NCI-H2227 (cell line): Measurements from ENCODE around the gene MRM2.

ENCODE experiments used
- DNase-seq: peaks from one replicate; lab custom pipeline; 2025; ENCODE audit not compliant: unreplicated experiment; lab: John Stamatoyannopoulos, UW

MRM2 gene

DNA sequence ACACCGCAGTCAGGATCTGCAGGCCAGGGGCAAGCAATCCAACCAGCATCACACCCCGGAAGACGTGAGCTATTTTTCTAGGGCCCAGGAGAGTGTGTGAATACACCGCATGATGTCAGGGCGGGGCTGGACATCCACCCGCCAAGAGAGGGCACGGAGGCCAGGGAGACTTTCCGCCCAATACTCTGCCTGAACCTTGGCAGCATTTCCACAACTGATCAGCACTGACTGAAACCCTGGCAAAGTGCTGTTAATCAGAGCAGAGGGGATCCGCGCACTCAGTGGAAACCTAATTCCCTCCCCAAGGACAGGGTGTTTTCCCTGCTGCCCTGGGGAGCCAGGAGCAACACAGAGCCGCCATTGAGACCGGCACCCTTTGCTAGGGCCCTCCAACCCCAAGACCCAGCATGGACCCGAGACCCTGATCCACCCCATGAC is 17.5 kb downstream of the MRM2 start:
- no peak for DNase-seq

DNA sequence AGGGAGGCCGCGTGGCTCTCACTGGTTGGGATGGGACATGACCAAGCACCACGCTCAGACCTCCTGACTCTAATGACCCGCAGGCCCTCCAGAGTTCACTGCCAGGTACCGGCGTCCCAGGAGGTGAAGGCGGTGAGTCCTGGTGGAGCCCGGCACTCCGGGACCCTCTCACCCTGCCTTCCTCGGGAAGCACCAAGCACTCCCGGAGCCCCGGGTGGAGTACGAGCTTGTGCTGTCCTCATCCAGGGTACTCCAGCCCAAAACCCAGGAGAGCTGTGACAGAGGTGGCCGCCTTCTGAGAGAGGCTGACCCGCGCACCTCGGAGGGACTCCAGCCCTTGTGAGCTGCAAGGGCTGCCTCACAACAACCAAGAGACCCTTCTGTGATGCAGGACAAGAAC is 18.7 kb downstream of the MRM2 start:
- DNase-seq = no peak

DNA sequence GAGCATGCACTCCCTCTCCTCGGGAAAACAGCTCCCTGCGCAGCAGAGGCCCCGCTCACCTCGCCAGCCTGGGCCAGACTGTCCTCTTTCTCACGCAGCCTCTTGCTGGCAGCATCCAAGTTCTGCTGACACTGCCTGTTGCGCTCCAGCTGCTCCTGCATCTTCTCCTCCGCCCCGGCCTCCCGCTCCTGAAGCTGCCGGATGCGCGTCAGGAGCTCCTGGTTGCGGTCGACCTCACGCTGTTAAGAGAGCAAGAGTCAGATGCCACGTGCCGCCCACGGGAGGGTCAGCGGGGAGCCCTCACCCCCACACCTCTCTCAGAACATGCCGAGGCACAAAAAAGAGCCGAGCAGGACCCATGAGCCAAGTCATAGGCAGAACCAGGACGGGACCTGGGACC is 19.5 kb downstream of the MRM2 start:
- DNase-seq = no peak

DNA sequence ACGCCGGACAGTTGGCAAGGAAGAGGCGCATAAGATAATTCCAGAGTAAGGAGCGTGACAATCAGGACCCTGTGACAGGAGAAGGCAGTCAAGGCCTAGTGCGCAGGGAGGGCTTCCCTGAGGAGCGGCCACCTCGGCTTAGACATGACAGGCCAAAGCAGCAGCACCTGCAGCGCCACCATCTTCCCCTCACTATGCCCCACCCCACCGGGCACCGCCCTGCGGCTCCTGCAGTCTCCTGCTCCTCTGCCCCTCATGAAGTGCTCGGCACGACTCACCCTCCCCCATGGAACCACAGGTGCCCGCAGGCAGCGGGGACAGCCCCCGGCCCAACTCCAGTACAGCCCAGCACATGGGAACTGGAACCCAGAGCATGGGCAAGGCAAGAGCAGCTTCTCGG is 21.1 kb downstream of the MRM2 start:
- no peak for DNase-seq

DNA sequence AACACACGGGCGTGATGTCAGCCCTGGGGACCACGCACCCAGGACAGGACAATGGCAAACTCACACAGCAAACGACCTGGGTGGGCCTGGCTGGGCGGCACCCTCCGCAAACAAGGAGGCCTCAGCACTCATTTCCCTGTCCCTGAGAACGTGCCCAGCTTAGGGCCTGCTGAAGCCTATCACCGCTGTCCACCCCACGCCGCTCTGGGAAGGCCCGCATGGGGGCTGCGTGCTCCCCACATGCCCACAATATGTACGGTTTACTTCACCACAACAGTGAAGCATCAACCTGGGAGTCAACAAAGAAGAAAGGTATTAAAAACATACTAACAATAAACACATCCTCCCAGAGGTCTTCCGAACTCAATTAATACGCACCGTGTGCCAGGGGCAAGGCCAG is 21.5 kb downstream of the MRM2 start:
- no peak for DNase-seq

DNA sequence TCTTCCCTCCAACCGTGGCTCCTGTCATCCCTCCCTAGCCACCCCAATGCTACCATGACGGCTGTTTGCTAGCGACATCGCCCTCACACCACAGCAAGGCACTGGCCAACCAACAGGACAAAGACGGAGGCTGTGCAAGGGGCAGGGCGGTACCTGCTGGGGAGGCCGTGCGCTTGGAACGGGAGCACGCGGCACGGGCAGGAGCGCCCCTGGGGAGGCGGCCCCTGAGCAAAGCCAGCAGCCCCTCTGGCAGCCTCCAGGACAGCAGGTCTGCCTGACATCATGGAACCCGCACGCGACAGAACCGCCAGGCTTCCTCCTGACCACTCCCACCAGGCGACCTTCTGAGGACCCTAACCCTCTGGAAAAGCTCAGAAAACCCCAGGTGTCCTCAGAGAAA is 22.0 kb downstream of the MRM2 start:
- no peak for DNase-seq

DNA sequence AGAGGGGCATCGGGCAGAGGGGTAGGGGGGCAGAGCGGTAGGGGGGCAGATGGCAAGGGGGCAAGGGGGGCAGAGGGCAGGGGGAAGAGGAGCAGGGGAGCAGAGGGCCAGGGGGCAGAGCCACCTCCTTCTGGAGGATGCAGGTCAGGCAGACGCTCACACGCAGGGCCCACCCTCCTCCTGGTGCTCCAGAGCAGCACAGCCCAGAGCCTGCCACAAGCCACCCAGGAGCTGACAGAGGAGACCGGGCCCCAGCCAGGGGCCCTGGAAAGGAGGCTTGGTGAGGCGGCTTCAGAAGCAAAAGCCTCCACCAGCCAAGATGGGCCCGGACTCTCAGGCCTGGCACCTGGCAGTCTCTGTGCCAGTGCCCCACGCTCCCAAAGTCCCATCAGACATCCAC is 22.4 kb downstream of the MRM2 start:
- DNase-seq = no peak

DNA sequence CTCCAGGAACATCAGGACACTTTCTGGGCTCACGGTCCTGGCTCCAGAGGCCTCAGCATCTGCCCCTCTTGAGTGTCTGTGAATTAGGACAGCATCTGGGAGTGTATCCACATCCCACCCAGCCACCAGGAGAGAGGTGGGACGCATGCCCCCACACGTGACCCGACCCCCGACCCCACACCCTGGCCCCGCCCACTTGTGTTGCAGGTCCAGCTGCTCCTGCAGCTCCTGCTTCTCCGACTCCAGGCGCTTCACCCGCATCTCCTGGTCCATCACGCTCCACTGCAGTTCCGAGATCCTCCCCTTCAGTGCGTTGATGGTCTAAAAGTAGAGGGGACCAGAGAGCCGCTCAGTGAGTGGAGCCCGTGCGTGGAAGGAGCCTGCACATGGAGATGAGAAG is 22.9 kb downstream of the MRM2 start:
- DNase-seq = no peak

DNA sequence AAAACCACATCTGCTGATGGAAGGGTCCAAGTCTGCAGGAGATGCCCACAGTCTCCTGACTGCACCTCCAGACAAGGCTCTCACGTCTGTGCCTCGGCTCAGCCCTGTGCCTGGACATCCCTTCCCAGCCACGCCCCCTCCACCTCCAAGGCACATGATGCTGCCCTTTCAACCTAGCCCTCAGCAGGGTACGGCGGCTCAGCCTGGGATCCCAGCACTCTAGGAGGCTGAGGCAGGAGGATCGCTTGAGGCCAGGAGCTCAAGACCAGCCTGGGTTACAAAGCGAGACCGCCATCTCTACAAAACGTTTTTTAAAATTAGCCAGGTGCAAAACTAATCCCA is 23.6 kb downstream of the MRM2 start:
- no peak for DNase-seq

DNA sequence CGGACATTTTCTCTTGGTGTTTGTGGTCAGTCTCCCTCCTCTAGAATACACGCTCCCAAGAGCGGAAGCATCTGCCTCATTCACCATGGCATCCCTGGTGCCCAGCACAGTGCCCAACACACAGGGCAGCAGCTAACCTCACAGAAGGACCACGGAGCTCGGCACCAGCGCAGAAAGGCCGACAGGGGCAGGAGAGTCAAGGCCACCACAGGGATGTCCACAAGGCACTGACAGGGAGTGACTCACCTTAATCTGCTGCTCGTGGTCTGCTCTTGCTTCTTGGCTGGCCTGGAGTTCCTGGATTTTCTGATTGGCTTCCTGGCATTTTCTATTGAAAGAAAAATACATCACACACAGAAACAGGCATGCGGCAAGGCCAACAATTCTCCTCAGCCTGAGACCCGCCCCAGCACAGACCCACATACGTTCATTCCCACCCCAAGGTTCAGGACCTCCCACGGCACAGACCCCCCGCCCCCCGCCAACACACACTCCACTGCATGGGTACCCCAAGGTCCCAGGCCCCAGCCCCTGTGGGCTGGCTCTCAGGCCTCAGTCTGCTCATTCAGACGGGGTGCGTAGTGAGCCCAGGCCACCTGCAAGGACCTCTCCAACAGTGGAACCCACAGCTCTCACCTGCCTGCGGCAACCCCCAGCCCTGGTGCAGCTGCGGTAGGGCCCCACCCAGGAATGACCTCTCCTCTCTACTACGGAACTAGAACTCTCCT is 24.1 kb downstream of the MRM2 start:
- DNase-seq = no peak

DNA sequence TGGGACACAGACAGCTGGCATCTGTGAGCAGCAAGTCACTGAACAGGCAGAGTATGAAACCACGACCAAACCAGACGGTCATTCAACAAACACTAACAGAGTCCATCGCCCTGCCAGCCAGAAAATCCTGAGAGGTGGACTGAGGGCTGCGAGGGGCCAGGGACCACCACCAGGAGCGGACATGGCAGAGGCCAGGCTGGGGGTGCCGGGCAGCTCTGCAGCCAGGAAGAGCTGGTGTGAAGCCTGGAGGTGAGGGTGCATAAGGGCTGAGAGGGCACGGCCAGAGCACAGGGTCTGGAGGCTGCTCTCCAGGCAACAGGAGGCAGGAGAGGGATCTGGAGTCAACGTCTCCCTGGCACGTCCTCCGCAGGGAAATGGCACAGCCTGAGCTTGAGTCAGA is 24.8 kb downstream of the MRM2 start:
- no peak for DNase-seq

DNA sequence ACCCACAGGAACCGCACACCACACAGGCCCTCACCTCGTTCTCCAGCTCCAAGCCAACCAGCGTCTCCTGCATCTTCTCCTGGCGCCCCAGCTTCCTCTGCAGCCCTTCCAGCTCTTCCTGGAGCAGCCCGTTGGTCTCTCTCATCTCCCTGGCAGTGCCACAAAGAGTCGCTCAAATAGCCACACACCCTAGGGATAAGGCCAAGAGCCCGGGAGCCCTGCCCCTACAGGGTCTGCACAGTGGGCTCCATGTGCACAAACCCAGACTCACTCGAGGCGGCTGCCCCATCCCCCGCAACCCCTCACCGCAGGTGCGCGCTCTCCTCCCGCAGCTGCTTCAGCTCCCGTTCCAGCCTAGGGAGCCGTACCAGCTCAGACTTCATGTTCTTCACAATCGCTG is 26.2 kb downstream of the MRM2 start:
- no peak for DNase-seq

DNA sequence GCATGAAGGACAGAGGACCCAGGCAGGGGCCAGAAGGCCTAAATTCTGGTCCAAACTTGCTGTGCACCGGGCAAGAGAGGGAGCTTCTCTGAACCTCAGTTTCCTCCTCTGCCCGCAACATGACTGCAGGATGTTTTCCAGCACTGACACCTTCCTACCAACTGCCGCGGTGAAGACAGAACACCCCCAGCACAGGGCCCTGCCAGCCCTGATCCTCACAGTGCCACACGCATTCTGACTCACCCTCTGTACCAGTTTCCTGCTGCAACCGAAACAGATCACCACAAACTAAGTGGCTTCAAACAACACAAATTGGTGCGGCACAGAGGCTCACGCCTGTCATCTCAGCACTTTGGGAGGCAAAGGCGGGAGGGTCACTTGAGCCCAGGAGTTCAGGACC is 27.4 kb downstream of the MRM2 start:
- DNase-seq = no peak

DNA sequence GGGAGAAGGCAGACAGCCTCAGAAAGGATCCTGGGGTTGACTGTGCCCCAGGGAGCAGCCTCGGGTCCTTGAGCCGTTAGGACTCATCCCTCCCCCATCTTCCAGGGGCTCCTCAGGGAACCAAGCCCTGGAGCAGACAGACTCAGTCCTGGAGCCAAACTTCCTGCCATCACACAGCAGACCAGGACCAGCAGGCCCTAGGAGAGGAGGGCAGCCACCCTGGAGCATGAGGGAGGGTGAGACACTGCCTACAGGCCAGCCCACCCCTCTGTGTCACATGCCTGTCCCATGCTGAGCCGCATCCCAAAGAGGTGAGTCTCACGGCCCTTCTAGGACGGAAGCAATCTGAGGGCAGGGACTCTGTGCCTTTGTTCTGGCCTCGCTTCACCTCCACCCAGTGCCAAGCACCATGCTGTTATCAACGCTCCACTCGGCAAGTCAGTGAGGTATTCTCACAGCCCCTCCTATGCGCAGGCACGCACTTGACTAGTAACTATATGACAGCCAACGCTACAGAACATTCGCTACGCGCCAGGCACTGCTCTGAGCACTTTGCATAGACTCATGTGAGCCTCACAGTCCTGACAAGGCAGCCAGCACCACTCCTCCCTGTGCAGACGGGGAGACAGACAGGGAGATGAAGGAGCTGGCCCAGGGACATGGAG is 28.3 kb downstream of the MRM2 start:
- DNase-seq = no peak

DNA sequence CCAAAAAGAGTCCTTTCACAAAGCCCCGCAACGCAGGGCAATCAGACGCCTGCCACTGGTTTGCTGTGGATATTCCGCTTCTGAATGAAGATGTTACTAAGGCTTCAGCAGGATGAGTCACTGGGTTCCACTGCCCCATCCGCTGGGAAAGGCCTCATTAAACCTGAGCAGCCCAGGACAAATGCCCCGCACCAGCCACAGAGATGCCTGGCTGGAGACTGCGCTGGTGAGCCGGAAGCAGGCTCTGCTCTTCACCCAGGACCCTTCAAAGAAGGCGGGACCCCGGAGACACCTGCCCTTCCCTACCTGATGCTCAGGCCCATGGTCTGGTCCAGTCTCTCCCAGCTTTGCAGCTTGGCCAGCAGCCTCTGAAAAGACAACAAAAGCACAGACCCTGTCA is 29.1 kb downstream of the MRM2 start:
- DNase-seq = no peak

DNA sequence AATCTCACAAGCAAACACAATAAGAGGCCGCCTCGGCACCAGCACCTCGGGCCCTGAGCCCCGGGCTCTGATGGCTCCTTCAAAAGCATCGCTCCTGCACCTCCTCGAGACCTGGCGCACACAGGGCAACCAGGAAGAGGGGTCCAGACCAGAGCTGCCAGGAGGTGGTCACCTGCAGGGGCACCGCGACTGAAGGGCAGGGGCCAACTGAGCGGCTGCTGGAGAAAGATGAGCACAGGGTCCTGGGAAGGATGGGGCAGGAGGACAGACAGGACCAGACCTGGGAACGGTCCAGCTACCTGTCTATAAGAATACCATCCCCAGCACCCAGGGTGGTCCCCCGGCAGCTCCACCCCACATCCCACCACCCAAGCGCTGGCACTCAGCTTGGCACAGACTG is 30.1 kb downstream of the MRM2 start:
- no peak for DNase-seq

DNA sequence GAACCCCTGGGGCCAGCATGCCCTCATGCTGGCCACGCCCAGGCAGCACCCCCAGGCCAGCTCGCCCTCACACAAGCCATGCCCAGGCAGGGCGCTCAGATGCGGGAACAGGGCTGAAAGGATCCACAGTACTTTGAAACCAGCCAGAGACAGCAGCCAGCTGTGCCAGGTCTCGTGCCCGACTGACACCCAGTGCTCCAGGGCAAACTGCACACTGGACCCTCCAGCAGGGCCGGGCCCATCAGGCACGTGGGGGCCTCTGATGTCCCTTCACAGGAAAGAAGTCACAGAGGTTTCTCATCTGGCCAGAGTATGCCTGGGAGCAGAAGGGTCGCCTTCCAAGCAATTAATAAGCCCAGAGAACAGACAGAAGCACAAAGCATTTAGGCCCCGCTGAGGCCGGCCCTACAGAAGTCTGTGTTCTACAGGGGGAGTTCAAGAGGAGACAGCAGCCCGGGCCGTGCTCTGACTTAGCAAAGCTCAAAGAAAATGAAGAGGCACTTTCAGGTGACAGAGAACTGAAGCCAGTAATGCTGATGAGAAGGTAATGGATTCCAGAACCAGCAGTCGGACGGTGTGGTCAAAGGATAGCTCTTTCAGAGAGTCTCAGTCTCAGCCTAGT is 30.6 kb downstream of the MRM2 start:
- no peak for DNase-seq

DNA sequence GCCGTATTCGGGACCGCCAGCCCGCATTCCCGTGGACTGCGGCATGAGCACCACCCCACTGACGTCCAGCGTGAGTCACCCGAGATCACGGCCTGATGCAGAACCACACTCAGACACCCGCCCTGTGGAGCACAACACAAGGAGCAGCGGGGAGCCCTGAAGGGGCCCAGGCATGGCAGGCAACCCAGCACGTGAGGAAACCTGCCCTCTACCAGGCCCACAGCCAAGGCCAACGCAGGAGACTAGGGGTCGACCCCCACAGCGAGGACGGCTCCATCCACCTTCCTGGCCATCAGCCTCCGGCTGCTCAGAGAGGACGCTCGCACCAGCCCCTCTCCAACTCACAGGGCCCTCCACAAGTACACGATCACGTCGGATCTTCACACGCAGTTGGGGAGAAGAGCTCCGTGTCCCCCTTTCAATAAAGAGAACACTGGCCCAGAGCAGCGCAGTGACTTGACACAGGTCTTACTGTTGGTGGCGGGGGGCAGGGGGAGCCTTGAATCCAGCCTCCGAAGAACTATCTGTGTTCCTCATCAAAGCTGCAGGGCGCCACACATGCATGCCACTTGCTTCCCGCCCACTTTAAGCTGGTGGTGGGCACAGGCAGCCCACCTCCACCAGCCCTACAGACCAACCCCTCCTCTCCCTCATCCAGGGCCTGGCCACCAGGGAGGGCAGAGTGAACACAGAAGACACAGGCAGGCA is 31.3 kb downstream of the MRM2 start:
- DNase-seq = no peak

DNA sequence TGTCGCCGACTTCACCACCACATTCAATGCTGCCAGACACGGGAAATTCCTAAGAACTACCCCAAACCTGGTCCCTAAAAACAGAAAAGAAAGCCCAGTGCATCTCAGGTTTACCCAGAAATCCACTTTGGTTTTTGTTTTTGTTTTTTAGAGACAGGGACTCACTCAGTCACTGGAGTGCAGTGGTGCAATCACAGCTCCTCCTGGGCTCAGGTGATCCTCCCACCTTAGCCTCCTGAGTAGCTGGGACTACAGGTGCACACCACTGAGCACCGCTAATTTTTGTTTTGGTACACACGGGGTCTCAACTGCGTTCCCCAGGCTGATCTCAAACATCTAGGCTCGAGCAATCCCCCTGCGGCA is 32.1 kb downstream of the MRM2 start:
- DNase-seq = no peak

DNA sequence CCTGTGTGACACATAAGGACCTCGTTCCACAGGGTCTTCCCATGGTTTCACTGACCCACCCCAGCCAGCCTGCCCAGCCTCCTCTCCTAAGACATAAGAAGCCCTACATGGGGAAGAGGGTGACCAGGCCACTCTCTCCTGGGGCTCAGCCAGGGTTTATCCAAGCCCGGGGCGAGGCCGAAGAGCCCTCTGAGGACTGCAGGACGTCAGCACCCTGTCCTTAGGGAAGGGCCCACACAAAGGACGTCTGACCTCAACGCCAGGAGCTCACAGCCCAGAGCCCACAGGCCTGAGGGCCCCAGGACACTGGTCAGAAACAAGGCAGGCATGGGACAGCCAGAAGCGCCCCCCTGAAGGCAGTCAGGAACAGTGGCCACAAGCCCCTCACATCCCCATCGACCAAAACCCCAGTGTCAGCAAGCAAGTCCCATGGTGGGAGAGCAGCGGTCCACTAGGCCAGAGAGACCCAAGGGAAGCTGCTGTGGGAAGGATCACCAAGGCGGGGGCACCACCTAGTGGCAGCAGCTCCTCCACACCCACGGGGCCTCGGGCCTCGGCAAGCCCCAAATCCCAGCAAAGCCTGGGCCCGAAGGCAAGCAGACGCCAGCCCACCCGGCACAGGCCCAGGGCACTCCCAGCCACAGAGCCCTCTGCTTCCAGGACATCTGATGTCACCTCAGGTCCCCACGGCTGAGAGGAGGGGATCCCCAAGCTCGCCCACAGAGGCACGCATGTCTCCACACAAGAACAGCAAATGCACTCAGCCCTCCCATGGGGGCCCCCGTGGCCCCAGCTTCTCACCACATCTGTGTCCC is 32.7 kb downstream of the MRM2 start:
- peak; percentile 55 for DNase-seq

DNA sequence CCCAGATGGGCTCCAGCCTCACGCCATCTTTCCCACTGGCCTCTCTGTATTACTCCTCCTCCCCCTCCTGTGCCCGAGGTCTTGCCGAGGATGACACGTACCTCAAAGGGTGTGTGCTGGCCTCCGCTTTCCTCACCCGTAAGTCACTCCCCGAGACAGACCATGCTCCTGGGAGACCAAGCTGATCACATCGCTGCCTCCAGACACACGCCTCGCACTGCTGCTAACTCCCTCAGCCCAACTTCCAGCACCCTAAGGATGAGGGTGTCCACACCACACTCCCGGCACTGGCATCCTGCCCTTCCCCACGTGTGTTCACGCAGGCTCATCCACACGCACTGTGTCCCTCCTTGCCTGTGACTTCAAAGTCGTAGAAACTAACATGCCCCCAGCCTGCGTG is 33.3 kb downstream of the MRM2 start:
- DNase-seq = no peak
